Fibroblast of the conjunctiva (primary cell): Measurements from ENCODE around the gene ATPAF1.
"Not testable (repeated sequence)": the region's sequence is repeated elsewhere in the genome, so short reads cannot be mapped to it uniquely, and the experiment has no call there.

ENCODE experiments used
- DNase-seq: peaks from one replicate; pipeline ENCODE4 v3.0.0-alpha.2; 2010; ENCODE audit warnings: low read depth

The ATPAF1 gene

GRCh38 chr1:46667782-46668760 is at the start of gene ATPAF1:
ATPAF1 (minus strand) TSS chr1:46668364; CDS start chr1:46668322, 42 bp downstream.
- DNase-seq: peak; percentile 79

GRCh38 chr1:46717654-46718053 is 49.5 kb upstream of the ATPAF1 start:
- no peak for DNase-seq

DNA sequence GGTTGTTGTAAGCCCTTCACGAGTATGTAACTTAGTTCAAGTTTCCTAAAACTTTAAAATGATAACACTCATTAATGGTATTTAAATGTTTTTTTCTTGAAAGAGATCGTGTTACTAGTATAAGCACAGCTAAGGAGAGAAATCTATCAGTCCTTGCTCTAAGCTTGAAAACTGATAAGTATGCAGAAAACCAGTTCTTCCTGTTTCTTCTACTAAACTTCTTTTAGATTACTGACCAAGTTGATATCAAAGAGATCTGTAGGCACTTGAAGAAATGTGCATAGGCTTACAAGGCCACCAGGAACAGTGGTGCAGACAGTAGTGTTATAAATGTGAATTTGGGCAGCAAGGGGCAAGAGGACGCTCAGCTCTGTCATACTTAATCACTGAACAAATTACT is 46.8 kb upstream of the ATPAF1 start:
- DNase-seq: no peak

DNA sequence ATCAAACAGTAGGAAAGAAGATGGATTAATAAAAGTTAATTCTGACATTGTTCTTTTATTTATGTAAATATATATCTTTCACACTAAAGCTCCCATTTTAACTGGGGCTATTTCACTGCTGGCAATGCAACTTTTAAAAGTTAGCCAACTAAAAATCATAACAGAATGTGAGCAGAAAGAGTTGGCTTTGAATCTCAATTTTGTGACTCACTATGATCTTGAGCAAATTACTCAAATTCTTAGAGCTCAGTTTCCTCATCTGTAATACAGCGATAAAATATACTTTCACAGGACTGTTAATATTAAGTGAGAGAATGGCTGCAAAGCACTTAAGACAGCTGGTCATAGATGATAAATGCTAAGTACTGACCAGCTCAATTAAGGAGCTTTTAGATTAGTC is 40.0 kb upstream of the ATPAF1 start:
- DNase-seq: no peak

GRCh38 chr1:46705408-46705807 is 37.2 kb upstream of the ATPAF1 start:
- no peak for DNase-seq

DNA sequence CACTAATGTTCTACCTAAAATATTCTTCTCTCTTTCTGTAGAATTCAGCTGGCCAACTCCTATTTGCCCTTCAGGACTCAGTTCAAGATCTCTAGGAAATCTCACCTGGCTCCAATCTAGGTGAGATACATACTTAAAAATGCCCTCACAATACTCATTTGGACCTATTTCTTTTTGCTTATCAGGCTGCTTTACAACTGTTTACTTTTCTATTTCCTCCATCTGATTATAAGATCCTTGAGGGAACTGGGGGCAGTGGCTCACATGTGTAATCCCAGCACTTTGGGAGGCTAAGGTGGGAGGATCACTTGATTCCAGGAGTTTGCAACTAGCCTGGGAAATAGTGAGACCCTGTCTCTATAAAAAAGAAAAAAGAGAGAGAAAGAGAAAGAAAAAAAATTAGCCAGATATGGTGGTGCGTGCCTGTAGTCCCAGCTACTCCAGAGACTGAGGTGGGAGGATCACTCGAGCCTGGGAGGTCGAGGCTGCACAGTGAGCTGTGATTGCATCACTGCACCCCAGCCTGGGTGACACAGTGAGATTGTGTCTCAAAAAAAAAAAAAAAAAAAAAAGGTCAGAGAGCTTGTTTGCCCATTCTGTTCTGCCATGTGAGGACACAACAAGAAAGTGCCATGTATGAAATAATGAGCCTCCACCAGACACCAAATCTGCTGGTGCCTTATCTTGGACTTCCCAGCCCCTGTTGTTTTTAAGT is 35.9 kb upstream of the ATPAF1 start:
- DNase-seq: no peak

- no peak for DNase-seq
Measured at GRCh38 chr1:46699666-46700065, 31.5 kb upstream of the ATPAF1 start.

DNA sequence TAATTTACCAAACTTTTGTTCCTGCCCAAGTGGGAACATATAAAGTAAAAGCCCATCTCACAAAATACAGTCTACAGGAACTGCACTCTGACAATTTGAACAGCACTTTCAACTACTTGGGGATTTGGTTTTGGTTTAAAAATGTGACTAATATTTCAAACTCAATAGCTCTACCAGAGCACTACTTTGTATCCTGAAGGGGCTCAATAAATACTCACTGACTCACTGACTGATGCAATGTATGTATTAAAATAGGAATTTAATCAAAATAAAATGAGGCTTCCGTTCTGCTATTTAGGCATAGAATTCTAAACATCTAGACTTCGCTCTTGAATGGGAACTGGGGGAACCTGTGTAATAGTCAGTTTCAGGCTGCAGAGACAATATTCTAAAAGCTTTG is 28.9 kb upstream of the ATPAF1 start:
- no peak for DNase-seq

- not testable (repeated sequence) for DNase-seq
Measured at GRCh38 chr1:46694676-46695075, 26.5 kb upstream of the ATPAF1 start.

- no peak for DNase-seq
Measured at GRCh38 chr1:46692811-46693770, 24.9 kb upstream of the ATPAF1 start.

GRCh38 chr1:46691997-46692790 is 24.0 kb upstream of the ATPAF1 start:
- DNase-seq: no peak

- no peak for DNase-seq
Measured at GRCh38 chr1:46690931-46691421, 22.8 kb upstream of the ATPAF1 start.

GRCh38 chr1:46689897-46690296 is 21.7 kb upstream of the ATPAF1 start:
- no peak for DNase-seq

DNA sequence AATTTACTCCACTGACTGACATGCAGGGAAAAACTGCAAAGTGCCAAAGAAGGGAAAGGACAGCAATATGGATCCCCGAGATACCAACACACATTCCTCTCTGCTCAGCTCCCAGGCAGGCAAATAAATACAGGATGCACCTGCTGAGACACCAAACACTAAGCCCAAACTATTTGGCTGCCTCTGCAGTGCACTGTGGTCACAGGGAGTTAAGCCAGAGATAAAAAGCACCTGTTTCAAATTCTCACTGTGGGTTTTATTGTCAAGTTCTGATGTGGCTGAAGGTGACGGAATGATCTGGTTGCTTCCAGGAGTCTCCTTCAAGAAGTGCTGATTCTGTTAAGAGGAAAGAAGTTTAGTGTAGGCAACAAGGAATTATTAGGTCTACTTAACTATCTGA is 21.2 kb upstream of the ATPAF1 start:
- no peak for DNase-seq

- no peak for DNase-seq
Measured at GRCh38 chr1:46687921-46688509, 19.9 kb upstream of the ATPAF1 start.

- peak; percentile 36 for DNase-seq
Measured at GRCh38 chr1:46687093-46687659, 19.0 kb upstream of the ATPAF1 start.

DNA sequence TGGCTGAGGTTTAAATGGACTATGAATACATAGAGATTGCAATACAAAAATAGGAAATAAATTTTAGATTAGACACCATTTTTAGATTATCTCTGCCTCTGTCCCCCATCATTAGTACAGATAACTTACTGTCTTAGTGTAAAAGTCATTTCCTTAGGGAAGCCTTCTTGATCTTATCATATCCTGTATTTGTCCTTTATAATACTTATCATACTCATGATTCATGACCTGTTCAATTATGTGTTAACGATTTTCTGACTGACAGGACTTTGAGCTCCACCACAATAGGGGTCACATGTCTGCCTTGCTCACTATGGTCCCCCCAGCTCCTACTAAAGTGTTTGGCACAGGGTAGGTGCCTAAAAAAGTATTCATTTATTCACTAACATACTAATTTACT is 18.1 kb upstream of the ATPAF1 start:
- DNase-seq: no peak

GRCh38 chr1:46684670-46685069 is 16.5 kb upstream of the ATPAF1 start:
- no peak for DNase-seq

- DNase-seq: no peak
Measured at GRCh38 chr1:46682064-46682463, 13.9 kb upstream of the ATPAF1 start.

DNA sequence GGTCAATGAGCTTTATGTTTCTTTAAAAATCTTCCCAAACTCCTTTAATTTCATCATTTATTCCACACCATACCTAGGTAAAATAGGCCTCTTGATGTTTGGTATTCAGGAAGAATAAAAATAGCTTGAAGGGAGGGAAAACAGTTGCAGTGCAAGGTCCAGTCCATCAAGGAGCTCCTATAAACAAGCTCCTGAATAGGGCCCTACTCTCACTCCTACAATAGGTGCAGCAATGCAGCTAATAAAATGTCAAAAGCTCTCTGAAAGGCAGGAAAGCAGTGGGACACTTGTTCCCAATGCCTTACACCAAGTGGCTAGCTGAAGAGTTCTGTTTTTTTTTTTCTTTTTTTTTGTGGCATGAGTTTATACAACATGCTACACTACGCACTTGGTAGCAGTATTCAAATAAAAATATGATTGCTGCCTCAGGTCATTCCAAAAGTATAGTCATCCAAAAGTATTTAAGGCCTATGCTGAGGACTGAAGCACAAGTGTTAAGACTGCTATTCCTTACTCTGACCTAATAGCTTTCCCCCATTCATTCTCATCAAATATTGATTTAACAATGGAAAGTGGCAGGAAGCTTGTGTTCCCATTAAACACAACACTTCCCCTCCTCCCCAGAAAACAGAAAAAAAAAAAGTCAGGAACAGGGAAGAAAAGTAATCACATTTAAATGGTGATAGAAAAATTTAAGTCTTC is 13.3 kb upstream of the ATPAF1 start:
- no peak for DNase-seq
